ENCODE results near the gene HIVEP3. TPM values are rescaled to one million over a fixed set of nuclear protein-coding genes. Genes with fewer than 3 reads are reported as not detected.

The HIVEP3 gene
- total RNA-seq, 4 donors from 2014 or later: 6.1 to 10.1 (median 7.8) TPM

GRCh38 chr1:41860771-41861170 lies 58.0 kb downstream of the HIVEP3 start:
- TF ChIP-seq, protein P1, sequence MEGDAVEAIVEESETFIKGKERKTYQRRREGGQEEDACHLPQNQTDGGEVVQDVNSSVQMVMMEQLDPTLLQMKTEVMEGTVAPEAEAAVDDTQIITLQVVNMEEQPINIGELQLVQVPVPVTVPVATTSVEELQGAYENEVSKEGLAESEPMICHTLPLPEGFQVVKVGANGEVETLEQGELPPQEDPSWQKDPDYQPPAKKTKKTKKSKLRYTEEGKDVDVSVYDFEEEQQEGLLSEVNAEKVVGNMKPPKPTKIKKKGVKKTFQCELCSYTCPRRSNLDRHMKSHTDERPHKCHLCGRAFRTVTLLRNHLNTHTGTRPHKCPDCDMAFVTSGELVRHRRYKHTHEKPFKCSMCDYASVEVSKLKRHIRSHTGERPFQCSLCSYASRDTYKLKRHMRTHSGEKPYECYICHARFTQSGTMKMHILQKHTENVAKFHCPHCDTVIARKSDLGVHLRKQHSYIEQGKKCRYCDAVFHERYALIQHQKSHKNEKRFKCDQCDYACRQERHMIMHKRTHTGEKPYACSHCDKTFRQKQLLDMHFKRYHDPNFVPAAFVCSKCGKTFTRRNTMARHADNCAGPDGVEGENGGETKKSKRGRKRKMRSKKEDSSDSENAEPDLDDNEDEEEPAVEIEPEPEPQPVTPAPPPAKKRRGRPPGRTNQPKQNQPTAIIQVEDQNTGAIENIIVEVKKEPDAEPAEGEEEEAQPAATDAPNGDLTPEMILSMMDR (IDR thresholded peaks at IDR 0.05): no peak
- no peak for DNase-seq (ENCODE audit: low spot score)
- ATAC-seq (ENCODE audit: low FRiP score): no peak

DNA sequence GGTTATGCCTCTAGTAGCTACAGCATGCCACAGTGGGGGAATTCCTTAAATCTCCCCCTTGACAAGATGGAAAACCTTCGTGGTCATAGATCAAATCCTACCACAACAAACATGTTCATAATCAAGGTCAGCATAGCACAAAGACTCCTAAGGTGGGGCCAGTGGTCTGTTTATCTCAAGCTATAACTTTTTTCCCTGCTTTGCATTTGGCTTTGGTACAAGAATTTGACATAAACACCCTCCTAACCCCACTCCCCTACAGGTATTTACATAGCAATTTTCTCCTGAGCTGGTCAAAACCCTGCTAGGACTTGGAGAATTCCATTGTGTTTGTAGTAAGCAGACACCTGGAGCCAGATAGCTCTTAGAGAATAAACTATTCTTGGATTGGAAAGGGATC lies 58.5 kb downstream of the HIVEP3 start:
- DNase-seq (ENCODE audit: low spot score) (no peak), ATAC-seq (ENCODE audit: low FRiP score) (no peak)
- TF ChIP-seq, protein P1 (IDR thresholded peaks at IDR 0.05): no peak

GRCh38 chr1:41859686-41860085 lies 59.0 kb downstream of the HIVEP3 start:
- DNase-seq (ENCODE audit: low spot score): no peak
- TF ChIP-seq, protein P1 (IDR thresholded peaks at IDR 0.05): no peak
- no peak for ATAC-seq (ENCODE audit: low FRiP score)

GRCh38 chr1:41856944-41857285 lies 61.8 kb downstream of the HIVEP3 start:
- TF ChIP-seq, protein P1 (IDR thresholded peaks at IDR 0.05): no peak
- ATAC-seq (ENCODE audit: low FRiP score) (peak; percentile 30), DNase-seq (ENCODE audit: low spot score) (no peak)

GRCh38 chr1:41856151-41856943 lies 62.4 kb downstream of the HIVEP3 start:
- TF ChIP-seq, protein P1 (IDR thresholded peaks at IDR 0.05): no peak
- DNase-seq (ENCODE audit: low spot score) (no peak), ATAC-seq (ENCODE audit: low FRiP score) (peak; percentile 74)

DNA sequence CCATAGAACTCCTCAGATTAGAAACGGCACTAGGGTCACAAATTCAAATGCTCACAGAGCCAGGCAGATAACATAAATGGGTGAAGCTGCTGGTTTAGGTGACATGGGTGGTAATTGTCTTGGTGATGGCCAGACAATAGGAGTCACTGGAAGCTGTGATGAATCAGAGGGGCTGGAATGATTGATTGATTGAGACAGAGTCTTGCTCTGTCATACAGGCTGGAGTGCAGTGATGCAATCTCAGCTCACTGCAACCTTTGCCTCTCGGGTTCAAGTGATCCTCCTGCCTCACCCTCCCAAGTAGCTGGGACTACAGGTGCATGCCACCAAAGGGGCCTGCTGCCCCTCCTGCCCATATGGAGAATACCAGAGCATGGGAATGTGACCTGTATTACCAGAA lies 63.0 kb downstream of the HIVEP3 start:
- ATAC-seq (ENCODE audit: low FRiP score) (no peak), DNase-seq (ENCODE audit: low spot score) (no peak)
- TF ChIP-seq, protein P1 (IDR thresholded peaks at IDR 0.05): no peak

- ATAC-seq (ENCODE audit: low FRiP score): no peak
- DNase-seq (ENCODE audit: low spot score): no peak
- TF ChIP-seq, protein P1 (IDR thresholded peaks at IDR 0.05): no peak
Measured at GRCh38 chr1:41853907-41854306, 64.8 kb downstream of the HIVEP3 start.

All from omental fat pad (tissue), 4 donors.